Daoy (cell line): ENCODE measurements around the gene USP17L27. TPM values are rescaled to one million over a fixed set of nuclear protein-coding genes. Genes with fewer than 3 reads are reported as not detected.
"Not testable (repeated sequence)": the region's sequence is repeated elsewhere in the genome, so short reads cannot be mapped to it uniquely, and the experiment has no call there.

ENCODE experiments used
- DNase-seq: peaks from one replicate; pipeline ENCODE4 v3.0.0-alpha.2; 2015; ENCODE audit warnings: low read depth
- total RNA-seq: library from RNA; depleted of rRNA; stranded (reverse); fragments of >200 nt; shearing (Covaris generic); gene quantifications from 2 replicates; pipeline ENCODE4 v1.2.3, GENCODE V29; 2014; rRNA removed

USP17L27 gene, protein sequence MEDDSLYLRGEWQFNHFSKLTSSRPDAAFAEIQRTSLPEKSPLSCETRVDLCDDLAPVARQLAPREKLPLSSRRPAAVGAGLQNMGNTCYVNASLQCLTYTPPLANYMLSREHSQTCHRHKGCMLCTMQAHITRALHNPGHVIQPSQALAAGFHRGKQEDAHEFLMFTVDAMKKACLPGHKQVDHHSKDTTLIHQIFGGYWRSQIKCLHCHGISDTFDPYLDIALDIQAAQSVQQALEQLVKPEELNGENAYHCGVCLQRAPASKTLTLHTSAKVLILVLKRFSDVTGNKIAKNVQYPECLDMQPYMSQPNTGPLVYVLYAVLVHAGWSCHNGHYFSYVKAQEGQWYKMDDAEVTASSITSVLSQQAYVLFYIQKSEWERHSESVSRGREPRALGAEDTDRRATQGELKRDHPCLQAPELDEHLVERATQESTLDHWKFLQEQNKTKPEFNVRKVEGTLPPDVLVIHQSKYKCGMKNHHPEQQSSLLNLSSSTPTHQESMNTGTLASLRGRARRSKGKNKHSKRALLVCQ
- not detected in 2 replicates for total RNA-seq

DNA sequence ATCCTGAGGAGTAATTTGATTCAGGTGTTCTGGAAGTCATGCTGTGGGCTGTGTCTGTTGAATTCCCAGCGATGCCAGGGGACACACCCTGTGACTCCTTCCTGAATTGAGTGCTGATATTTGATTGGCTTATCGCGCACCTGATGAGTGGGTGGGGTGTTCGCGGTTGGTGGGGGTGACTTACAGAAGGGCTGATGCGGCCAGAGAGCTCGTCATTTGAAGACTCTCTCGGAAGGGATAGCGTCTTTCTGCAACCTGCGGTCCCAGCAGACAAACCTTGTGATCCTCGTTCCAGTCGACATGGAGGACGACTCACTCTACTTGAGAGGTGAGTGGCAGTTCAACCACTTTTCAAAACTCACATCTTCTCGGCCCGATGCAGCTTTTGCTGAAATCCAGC is at the start of gene USP17L27:
Gene USP17L27, plus strand, starts transcription at position 301 of the 400 bp plus-strand sequence. Its CDS starts 0 bp downstream, at position 301.
- DNase-seq: not testable (repeated sequence)

DNA sequence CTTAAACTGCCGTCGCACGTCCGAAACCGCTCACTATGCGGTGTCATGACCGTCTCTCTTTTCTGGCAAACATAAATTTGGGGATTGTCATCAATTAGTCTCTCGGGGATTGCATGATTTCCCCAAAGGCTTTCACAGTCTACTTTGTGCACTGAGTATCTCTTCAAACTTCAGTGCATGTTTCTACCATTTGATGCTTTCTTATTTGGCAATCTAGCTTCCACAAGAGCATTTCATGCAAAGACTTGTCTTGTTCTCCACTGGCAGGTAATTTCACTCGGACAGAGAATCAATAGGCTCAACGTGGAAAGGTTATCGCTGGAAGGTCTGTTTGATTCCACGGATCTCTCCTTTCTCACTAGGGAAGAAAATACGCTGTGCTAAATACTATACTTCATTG is 19.8 kb upstream of the USP17L27 start:
- not testable (repeated sequence) for DNase-seq

DNA sequence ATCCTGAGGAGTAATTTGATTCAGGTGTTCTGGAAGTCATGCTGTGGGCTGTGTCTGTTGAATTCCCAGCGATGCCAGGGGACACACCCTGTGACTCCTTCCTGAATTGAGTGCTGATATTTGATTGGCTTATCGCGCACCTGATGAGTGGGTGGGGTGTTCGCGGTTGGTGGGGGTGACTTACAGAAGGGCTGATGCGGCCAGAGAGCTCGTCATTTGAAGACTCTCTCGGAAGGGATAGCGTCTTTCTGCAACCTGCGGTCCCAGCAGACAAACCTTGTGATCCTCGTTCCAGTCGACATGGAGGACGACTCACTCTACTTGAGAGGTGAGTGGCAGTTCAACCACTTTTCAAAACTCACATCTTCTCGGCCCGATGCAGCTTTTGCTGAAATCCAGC is 19.1 kb upstream of the USP17L27 start, which contains the start of gene USP17L24:
Gene USP17L24, plus strand, starts transcription at position 301 of the 400 bp plus-strand sequence. Its CDS starts 0 bp downstream, at position 301.
- DNase-seq: not testable (repeated sequence)

DNA sequence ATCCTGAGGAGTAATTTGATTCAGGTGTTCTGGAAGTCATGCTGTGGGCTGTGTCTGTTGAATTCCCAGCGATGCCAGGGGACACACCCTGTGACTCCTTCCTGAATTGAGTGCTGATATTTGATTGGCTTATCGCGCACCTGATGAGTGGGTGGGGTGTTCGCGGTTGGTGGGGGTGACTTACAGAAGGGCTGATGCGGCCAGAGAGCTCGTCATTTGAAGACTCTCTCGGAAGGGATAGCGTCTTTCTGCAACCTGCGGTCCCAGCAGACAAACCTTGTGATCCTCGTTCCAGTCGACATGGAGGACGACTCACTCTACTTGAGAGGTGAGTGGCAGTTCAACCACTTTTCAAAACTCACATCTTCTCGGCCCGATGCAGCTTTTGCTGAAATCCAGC is 14.3 kb upstream of the USP17L27 start, which contains the start of gene USP17L25:
Gene USP17L25, plus strand, starts transcription at position 301 of the 400 bp plus-strand sequence. Its CDS starts 0 bp downstream, at position 301.
- not testable (repeated sequence) for DNase-seq

DNA sequence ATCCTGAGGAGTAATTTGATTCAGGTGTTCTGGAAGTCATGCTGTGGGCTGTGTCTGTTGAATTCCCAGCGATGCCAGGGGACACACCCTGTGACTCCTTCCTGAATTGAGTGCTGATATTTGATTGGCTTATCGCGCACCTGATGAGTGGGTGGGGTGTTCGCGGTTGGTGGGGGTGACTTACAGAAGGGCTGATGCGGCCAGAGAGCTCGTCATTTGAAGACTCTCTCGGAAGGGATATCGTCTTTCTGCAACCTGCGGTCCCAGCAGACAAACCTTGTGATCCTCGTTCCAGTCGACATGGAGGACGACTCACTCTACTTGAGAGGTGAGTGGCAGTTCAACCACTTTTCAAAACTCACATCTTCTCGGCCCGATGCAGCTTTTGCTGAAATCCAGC is 9.6 kb upstream of the USP17L27 start, which contains the start of gene USP17L26:
Gene USP17L26, plus strand, starts transcription at position 301 of the 400 bp plus-strand sequence. Its CDS starts 0 bp downstream, at position 301.
- not testable (repeated sequence) for DNase-seq

DNA sequence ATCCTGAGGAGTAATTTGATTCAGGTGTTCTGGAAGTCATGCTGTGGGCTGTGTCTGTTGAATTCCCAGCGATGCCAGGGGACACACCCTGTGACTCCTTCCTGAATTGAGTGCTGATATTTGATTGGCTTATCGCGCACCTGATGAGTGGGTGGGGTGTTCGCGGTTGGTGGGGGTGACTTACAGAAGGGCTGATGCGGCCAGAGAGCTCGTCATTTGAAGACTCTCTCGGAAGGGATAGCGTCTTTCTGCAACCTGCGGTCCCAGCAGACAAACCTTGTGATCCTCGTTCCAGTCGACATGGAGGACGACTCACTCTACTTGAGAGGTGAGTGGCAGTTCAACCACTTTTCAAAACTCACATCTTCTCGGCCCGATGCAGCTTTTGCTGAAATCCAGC is 4.8 kb upstream of the USP17L27 start, which contains the start of gene USP17L5:
Gene USP17L5, plus strand, starts transcription at position 301 of the 400 bp plus-strand sequence. Its CDS starts 0 bp downstream, at position 301.
- not testable (repeated sequence) for DNase-seq

DNA sequence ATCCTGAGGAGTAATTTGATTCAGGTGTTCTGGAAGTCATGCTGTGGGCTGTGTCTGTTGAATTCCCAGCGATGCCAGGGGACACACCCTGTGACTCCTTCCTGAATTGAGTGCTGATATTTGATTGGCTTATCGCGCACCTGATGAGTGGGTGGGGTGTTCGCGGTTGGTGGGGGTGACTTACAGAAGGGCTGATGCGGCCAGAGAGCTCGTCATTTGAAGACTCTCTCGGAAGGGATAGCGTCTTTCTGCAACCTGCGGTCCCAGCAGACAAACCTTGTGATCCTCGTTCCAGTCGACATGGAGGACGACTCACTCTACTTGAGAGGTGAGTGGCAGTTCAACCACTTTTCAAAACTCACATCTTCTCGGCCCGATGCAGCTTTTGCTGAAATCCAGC is 4.6 kb downstream of the USP17L27 start, which contains the start of gene USP17L28:
Gene USP17L28, plus strand, starts transcription at position 301 of the 400 bp plus-strand sequence. Its CDS starts 0 bp downstream, at position 301.
- DNase-seq: not testable (repeated sequence)

DNA sequence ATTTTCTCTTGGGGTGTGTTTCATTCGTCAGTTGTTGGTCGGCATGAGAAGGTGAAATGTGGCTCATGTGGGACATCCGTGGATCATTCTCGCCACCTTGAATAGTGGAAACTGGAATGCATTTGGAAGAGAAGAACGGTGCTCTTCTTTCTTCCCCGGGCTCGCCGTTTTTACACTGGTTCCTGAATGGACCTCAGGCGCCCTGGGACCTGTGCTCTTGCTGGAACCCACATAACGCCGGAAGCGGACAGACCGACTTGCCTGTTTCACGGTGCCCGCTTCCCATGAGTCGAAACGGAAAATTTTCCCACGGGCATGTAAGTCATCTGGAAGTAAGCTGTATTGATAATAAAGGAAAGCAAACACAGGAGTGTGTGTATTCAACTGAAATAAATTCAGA is 6.9 kb downstream of the USP17L27 start:
- not testable (repeated sequence) for DNase-seq

DNA sequence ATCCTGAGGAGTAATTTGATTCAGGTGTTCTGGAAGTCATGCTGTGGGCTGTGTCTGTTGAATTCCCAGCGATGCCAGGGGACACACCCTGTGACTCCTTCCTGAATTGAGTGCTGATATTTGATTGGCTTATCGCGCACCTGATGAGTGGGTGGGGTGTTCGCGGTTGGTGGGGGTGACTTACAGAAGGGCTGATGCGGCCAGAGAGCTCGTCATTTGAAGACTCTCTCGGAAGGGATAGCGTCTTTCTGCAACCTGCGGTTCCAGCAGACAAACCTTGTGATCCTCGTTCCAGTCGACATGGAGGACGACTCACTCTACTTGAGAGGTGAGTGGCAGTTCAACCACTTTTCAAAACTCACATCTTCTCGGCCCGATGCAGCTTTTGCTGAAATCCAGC is 9.4 kb downstream of the USP17L27 start, which contains the start of gene USP17L29:
Gene USP17L29, plus strand, starts transcription at position 301 of the 400 bp plus-strand sequence. Its CDS starts 0 bp downstream, at position 301.
- DNase-seq: not testable (repeated sequence)

DNA sequence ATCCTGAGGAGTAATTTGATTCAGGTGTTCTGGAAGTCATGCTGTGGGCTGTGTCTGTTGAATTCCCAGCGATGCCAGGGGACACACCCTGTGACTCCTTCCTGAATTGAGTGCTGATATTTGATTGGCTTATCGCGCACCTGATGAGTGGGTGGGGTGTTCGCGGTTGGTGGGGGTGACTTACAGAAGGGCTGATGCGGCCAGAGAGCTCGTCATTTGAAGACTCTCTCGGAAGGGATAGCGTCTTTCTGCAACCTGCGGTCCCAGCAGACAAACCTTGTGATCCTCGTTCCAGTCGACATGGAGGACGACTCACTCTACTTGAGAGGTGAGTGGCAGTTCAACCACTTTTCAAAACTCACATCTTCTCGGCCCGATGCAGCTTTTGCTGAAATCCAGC is 18.9 kb downstream of the USP17L27 start, which contains the start of gene USP17L30:
Gene USP17L30, plus strand, starts transcription at position 301 of the 400 bp plus-strand sequence. Its CDS starts 0 bp downstream, at position 301.
- DNase-seq: not testable (repeated sequence)

DNA sequence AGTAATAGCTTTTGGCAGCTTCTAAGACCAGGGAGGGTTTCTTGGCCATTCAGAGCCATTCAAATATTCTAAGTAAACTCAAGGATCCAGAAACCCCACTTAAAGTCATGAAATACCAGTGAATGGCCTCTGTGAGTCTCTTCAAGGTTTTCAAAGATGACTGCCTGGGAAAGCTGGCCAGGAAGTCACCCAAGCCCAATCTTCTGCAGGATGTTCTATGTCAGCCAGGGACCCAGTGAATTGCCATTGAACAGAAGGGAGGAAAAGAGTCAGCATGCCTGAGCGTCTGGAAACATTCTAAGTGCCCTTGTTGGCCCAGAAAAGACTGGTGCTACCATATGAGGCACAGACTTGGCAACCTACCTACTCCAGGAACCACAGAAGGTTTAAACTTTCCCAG is 35.9 kb downstream of the USP17L27 start:
- DNase-seq: not testable (repeated sequence)

DNA sequence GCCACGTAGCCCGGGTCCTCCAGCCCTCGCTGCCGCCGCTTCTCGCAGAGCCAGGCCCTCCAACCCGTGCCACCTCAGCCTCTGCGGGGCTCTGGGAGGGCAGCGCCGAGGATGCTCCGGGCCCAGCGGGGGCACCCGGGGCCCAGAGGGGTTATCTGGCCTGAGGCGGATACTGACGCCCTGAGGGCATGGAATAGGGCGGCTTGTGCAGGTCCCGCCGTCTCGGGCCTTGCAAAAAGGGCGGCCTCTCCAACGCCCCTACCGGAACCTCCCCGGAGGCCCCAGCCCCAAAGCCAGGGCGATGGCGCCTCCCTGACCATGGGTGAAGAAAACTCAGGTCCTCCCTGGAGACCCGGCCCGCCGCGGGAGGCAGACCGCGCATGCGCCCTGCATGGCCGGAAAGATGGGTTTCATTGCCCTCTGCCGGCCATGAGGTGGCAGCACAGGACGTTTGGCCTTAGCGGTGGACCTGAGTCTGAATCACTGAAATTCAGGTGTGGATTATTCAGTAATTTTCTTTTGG is 37.1 kb downstream of the USP17L27 start:
- not testable (repeated sequence) for DNase-seq

DNA sequence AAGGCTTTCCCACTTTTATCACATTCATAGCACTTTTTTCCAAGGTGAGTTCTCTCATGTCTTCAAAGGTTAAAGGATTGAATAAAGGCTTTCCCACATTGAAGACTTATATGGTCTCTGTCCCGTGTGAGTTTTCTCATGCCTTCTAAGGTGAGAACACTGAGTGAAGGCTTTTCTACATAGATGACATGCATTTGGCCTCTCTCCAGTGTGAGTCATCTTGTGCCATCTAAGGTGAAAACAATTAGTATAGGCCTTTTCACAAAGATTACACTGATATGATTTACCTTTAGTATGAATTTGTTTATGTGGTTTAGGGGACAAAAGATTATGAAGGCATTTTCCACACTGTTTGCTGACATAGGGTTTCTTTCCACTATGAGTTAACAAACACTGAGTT is 40.2 kb downstream of the USP17L27 start:
- no peak for DNase-seq

DNA sequence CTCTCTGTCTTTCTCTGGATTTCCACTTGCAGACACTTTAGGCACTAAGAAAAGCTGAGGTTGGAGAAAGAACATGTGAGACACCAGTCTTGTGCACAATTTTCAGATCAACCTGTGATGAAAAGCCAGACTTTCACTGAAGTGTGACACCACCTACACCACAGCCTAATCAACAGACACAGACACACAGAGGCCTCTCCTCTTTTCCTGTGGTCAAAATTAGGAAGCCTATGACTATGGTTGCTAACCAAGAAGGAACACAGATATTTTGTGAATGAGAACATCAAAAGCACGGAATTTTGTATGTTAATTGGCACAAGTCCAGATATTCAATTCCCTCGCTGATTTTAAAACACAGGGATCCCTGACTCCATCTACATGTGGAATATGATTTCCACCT is 45.1 kb downstream of the USP17L27 start:
- DNase-seq: not testable (repeated sequence)

Other genes with a start within 250 kb of the USP17L27 start
- not detected in 2 replicates for gene FAM90A26, start 173.7 kb upstream of the USP17L27 start, total RNA-seq
- gene USP17L10, start 133.5 kb upstream of the USP17L27 start, total RNA-seq: not detected in 2 replicates
- not detected in 2 replicates for gene USP17L11, start 128.7 kb upstream of the USP17L27 start, total RNA-seq
- gene USP17L12, start 124.0 kb upstream of the USP17L27 start, total RNA-seq: not detected in 2 replicates
- not detected in 2 replicates for gene USP17L13, start 119.3 kb upstream of the USP17L27 start, total RNA-seq
- 0.34 TPM in 1 of 2 replicates, not detected in the other for gene USP17L15, start 109.8 kb upstream of the USP17L27 start, total RNA-seq
- gene USP17L17, start 100.3 kb upstream of the USP17L27 start, total RNA-seq: not detected in 2 replicates
- gene USP17L18, start 95.5 kb upstream of the USP17L27 start, total RNA-seq: not detected in 2 replicates
- gene USP17L19, start 90.8 kb upstream of the USP17L27 start, total RNA-seq: not detected in 2 replicates
- not detected in 2 replicates for gene USP17L20, start 86.0 kb upstream of the USP17L27 start, total RNA-seq
- not detected in 2 replicates for gene USP17L21, start 81.3 kb upstream of the USP17L27 start, total RNA-seq
- not detected in 2 replicates for gene USP17L22, start 76.5 kb upstream of the USP17L27 start, total RNA-seq
- gene USP17L24, start 19.0 kb upstream of the USP17L27 start, total RNA-seq: not detected in 2 replicates
- not detected in 2 replicates for gene USP17L25, start 14.2 kb upstream of the USP17L27 start, total RNA-seq
- not detected in 2 replicates for gene USP17L26, start 9.5 kb upstream of the USP17L27 start, total RNA-seq
- gene USP17L5, start 4.7 kb upstream of the USP17L27 start, total RNA-seq: not detected in 2 replicates
- gene USP17L28, start 4.7 kb downstream of the USP17L27 start, total RNA-seq: not detected in 2 replicates
- not detected in 2 replicates for gene USP17L29, start 9.5 kb downstream of the USP17L27 start, total RNA-seq
- not detected in 2 replicates for gene USP17L30, start 19.0 kb downstream of the USP17L27 start, total RNA-seq
- not detected in 2 replicates for gene DEFB131A, start 100.3 kb downstream of the USP17L27 start, total RNA-seq